ENCODE data around the gene SLC25A47. TPM values are rescaled to one million over a fixed set of nuclear protein-coding genes. Genes with fewer than 3 reads are reported as not detected.

The SLC25A47 gene
- total and polyA plus RNA-seq, 2 donors (not counting 1 experiment from before 2014, with no cell fraction given) = not detected

DNA sequence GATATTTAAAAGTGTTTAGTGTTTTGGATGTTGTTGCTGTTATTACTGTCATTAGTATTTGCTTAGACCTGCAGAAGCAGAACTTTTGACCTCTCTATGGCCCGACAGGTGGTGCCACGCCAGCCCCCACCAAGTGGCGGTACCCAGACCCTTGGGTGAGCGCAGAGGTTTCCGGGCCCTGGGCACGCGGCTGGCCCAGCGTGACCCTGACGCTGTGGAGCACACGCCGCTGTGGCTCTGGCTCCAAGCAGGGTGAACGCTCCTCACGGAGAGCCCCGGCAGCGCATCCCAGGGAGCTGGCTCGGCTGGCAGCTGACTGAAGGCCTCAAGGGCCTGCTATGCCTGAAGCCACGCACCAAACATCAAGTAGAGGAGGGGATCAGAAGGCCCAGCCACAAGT lies 22.6 kb downstream of the SLC25A47 start:
- WGBS (ENCODE audit: insufficient coverage) = 98% methylated on average over 17 of the region's 17 CpGs

DNA sequence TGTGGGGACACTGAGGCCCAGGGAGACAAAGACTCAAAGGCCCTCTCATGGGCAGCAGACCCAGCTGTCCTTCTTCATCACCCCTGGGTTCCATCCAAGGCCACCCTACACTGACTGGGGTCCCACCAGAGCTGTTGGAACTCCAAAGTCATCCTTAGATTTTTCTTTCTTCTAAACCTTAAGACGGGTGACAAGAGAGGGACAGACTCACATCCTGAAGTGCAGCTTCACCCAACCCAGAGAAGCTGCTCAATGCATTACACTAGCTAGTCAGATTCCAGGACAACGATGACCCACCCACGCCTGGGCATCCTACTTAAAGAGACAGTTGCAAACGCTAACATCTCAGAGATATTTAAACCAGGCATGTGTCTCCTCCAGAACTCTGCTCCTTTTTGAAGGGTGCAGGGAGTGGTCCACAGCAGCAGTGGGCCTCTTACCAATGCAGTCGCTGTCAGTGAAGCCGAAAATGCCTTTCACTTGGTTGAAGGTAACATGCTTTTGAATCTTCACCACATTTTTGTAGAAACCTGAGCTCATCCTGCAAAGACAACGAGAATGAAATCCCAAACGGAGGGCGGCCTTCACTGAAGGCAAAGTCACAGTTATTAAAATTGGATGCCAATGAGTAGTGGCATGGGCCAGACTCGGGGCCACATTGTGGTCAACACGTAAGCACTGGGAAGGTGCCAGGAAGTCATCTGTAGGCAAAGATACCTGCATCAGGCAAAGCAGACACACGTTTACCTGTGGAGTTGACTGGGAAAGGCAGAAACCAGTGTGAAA lies 23.4 kb downstream of the SLC25A47 start:
- H2AFZ ChIP-seq (ENCODE audit: insufficient read depth, low read depth, low read length, poor library complexity, severe bottlenecking) = no peak overlapping the region
- H4K20me1 ChIP-seq (ENCODE audit: control insufficient read depth, insufficient read depth, low read length, poor library complexity, severe bottlenecking) = no peaks in the 10 kb centered on the region
- peaks cover 10 to 13% of the 10 kb centered on the region in 2 experiments for H3K36me3 ChIP-seq (replicated peaks in 1 of 2; ENCODE audit: control extremely low read depth in 1 of 2, control insufficient read depth in 1 of 2, extremely low read depth in 1 of 2, insufficient read depth in 2 of 2, low read length in 1 of 2)
- H3K27ac ChIP-seq (ENCODE audit: low read length in 2 of 2) = no peak overlapping the region
- ATAC-seq (ENCODE audit: low read depth) (no peak), DNase-seq (no peak)
- H3K4me1 Mint-ChIP-seq = peaks cover 14% of the 10 kb centered on the region
- no peak overlapping the region for H3K9ac ChIP-seq (ENCODE audit: low read length)
- POLR2A ChIA-PET = no interaction called here
- no peak overlapping the region for H3K4me3 ChIP-seq (ENCODE audit: control extremely low read depth in 1 of 5, extremely low read depth in 1 of 5, insufficient read depth in 1 of 5, low read depth in 2 of 5, low read length in 4 of 5)
- no peaks in the 10 kb centered on the region for H3K9me3 ChIP-seq (ENCODE audit: control extremely low read depth in 1 of 3, control insufficient read depth in 2 of 3, insufficient read depth in 1 of 3, low read length in 2 of 3)
- peaks cover 8 to 13% of the 10 kb centered on the region in 2 donors for H3K4me1 ChIP-seq (ENCODE audit: control insufficient read depth in 2 of 2, insufficient read depth in 2 of 2, low read length in 2 of 2)
- H3K4me2 ChIP-seq (replicated peaks; ENCODE audit: low read depth, low read length, poor library complexity, severe bottlenecking) = no peak overlapping the region
- no peaks in the 10 kb centered on the region for H3K9me3 Mint-ChIP-seq (ENCODE audit: insufficient read depth)
- no peak overlapping the region for H3K27ac Mint-ChIP-seq
- no peaks in the 10 kb centered on the region for H3K27me3 ChIP-seq (replicated peaks in 1 of 4; ENCODE audit: control extremely low read depth in 1 of 4, control insufficient read depth in 3 of 4, insufficient read depth in 4 of 4, low read length in 3 of 4)
- no peak for TF ChIP-seq EZH2 (IDR thresholded peaks at IDR 0.05; ENCODE audit: borderline replicate concordance, insufficient read depth, low read depth, low read length, poor library complexity, severe bottlenecking)
- TF ChIP-seq, protein P1, sequence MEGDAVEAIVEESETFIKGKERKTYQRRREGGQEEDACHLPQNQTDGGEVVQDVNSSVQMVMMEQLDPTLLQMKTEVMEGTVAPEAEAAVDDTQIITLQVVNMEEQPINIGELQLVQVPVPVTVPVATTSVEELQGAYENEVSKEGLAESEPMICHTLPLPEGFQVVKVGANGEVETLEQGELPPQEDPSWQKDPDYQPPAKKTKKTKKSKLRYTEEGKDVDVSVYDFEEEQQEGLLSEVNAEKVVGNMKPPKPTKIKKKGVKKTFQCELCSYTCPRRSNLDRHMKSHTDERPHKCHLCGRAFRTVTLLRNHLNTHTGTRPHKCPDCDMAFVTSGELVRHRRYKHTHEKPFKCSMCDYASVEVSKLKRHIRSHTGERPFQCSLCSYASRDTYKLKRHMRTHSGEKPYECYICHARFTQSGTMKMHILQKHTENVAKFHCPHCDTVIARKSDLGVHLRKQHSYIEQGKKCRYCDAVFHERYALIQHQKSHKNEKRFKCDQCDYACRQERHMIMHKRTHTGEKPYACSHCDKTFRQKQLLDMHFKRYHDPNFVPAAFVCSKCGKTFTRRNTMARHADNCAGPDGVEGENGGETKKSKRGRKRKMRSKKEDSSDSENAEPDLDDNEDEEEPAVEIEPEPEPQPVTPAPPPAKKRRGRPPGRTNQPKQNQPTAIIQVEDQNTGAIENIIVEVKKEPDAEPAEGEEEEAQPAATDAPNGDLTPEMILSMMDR (IDR thresholded peaks at IDR 0.05) = no peak
- 97% methylated on average over 12 of the region's 12 CpGs for WGBS (ENCODE audit: insufficient coverage)
- CTCF ChIA-PET = no interaction called here
- intact Hi-C loops (cut with micrococcal nuclease) = no loop called here
- H3K79me2 ChIP-seq (ENCODE audit: control insufficient read depth, insufficient read depth, low read length) = no peaks in the 10 kb centered on the region
- H3K4me3 Mint-ChIP-seq = no peak overlapping the region
- H3K27me3 Mint-ChIP-seq = no peaks in the 10 kb centered on the region

More for the DNA sequence above, 22.6 kb downstream of the SLC25A47 start:
- ChIA-PET POLR2A (no interaction called here), CTCF (no interaction called here)
- Mint-ChIP-seq H3K4me3 (no peak overlapping the region), H3K4me1 (peaks cover 18% of the 10 kb centered on the region), H3K9me3 (ENCODE audit: insufficient read depth) (no peaks in the 10 kb centered on the region), H3K27ac (no peak overlapping the region), H3K27me3 (no peaks in the 10 kb centered on the region)
- no peak overlapping the region for H3K4me3 ChIP-seq (ENCODE audit: control extremely low read depth in 1 of 5, extremely low read depth in 1 of 5, insufficient read depth in 1 of 5, low read depth in 2 of 5, low read length in 4 of 5)
- intact Hi-C loops (cut with micrococcal nuclease) = no loop called here
- H3K4me1 ChIP-seq (ENCODE audit: control insufficient read depth in 2 of 2, insufficient read depth in 2 of 2, low read length in 2 of 2) = peaks cover 15 to 21% of the 10 kb centered on the region in 2 donors
- H3K27me3 ChIP-seq (replicated peaks in 1 of 4; ENCODE audit: control extremely low read depth in 1 of 4, control insufficient read depth in 3 of 4, insufficient read depth in 4 of 4, low read length in 3 of 4) = no peaks in the 10 kb centered on the region
- DNase-seq (no peak), ATAC-seq (ENCODE audit: low read depth) (no peak)
- peaks cover 9% of the 10 kb centered on the region in 2 experiments for H3K36me3 ChIP-seq (replicated peaks in 1 of 2; ENCODE audit: control extremely low read depth in 1 of 2, control insufficient read depth in 1 of 2, extremely low read depth in 1 of 2, insufficient read depth in 2 of 2, low read length in 1 of 2)
- no peaks in the 10 kb centered on the region for H4K20me1 ChIP-seq (ENCODE audit: control insufficient read depth, insufficient read depth, low read length, poor library complexity, severe bottlenecking)
- no peaks in the 10 kb centered on the region for H3K79me2 ChIP-seq (ENCODE audit: control insufficient read depth, insufficient read depth, low read length)
- H3K4me2 ChIP-seq (replicated peaks; ENCODE audit: low read depth, low read length, poor library complexity, severe bottlenecking) = no peak overlapping the region
- H3K9ac ChIP-seq (ENCODE audit: low read length) = no peak overlapping the region
- H3K9me3 ChIP-seq (ENCODE audit: control extremely low read depth in 1 of 3, control insufficient read depth in 2 of 3, insufficient read depth in 1 of 3, low read length in 2 of 3) = no peaks in the 10 kb centered on the region
- TF ChIP-seq, protein P1 (IDR thresholded peaks at IDR 0.05) = no peak
- TF ChIP-seq EZH2 (IDR thresholded peaks at IDR 0.05; ENCODE audit: borderline replicate concordance, insufficient read depth, low read depth, low read length, poor library complexity, severe bottlenecking) = no peak
- no peak overlapping the region for H2AFZ ChIP-seq (ENCODE audit: insufficient read depth, low read depth, low read length, poor library complexity, severe bottlenecking)
- no peak overlapping the region for H3K27ac ChIP-seq (ENCODE audit: low read length in 2 of 2)

All from B cell (primary cell).